ENCODE measurements around the gene FER1L5. TPM values are rescaled to one million over a fixed set of nuclear protein-coding genes. Genes with fewer than 3 reads are reported as not detected.
A peak's percentile ranks its signal among the peaks of the same experiment; 100 is the strongest.

The FER1L5 gene
- total and polyA plus RNA-seq, 9 of the 15 experiments (the other 6 are each of a cell fraction or from before 2014, with no cell fraction given) = 0.01 TPM; not detected in 6

DNA sequence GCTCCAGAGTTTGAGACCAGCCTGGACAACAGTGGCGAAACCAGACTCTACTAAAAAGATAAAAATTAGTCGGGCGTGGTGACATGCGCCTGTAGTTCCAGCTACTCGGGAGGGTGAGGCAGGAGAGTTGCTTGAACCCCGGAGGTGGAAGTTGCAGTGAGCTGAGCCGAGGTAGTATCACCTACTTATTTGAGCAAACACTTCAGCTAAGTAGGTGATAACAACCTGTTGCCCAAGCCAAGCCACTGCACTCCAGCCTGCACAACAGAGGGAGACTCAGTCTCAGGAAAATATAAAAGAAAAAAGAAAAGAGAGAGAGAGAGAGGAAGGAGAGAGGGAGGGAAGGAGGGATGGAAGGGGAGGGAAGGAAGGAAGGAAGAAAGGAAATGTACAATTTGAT, 21.3 kb downstream of the FER1L5 start:
- no peak overlapping the region for H2AFZ ChIP-seq (ENCODE audit: low read depth, low read length)
- no peak for TF ChIP-seq PURB (CRISPR knock-in tag; IDR thresholded peaks at IDR 0.05; ENCODE audit: low read depth)
- TF ChIP-seq CBFA2T2 (conservative IDR thresholded peaks at IDR 0.05) = no peak
- no peak for TF ChIP-seq TEAD2 (tag; IDR thresholded peaks at IDR 0.05)
- no peak for TF ChIP-seq ZZZ3 (IDR thresholded peaks at IDR 0.05)
- TF ChIP-seq PML (IDR thresholded peaks at IDR 0.05; ENCODE audit: low read length) = no peak
- no peak for TF ChIP-seq EGR1 (conservative IDR thresholded peaks at IDR 0.05)
- ChIA-PET CTCF (ENCODE audit: low intra/inter-chr PET ratio) (no interaction called here), POLR2A (interaction anchor here (0.6 to 1.9 kb wide), 2 partner anchors 8 to 120 kb away, joined by 3 to 8 read pairs; no protein-coding TSS in a partner anchor)
- no TSS peak for BruUV-seq (replicated peaks)
- intact Hi-C loops (cut with micrococcal nuclease) = no loop called here
- H3K36me3 ChIP-seq (ENCODE audit: control insufficient read depth, insufficient read depth, low read length) = no peaks in the 10 kb centered on the region
- no peaks in the 10 kb centered on the region for H4K20me1 ChIP-seq (replicated peaks; ENCODE audit: control insufficient read depth, insufficient read depth, low read length)
- no peaks in the 10 kb centered on the region for H3K9me1 ChIP-seq (ENCODE audit: control insufficient read depth, insufficient read depth, low read length)
- DNase-seq (ENCODE audit: extremely low read depth in 1 of 4, low spot score in 3 of 4) (no peak), ATAC-seq (no peak), FAIRE-seq (no peak)
- peaks cover 7 to 23% of the 10 kb centered on the region in 2 experiments for H3K27me3 ChIP-seq (ENCODE audit: control insufficient read depth in 2 of 2, insufficient read depth in 2 of 2, low read length in 2 of 2)
- H3K9ac ChIP-seq (ENCODE audit: insufficient read depth in 1 of 2, low read depth in 2 of 2, low read length in 2 of 2) = no peak overlapping the region
- in situ Hi-C loops (cut with MboI) = no loop called here
- H3K4me2 ChIP-seq (ENCODE audit: insufficient read depth, low read length) = no peak overlapping the region
- H3K27ac ChIP-seq (ENCODE audit: extremely low read depth, low read depth, low read length) = no peak overlapping the region
- H3K79me2 ChIP-seq (ENCODE audit: control insufficient read depth, insufficient read depth, low read length) = no peaks in the 10 kb centered on the region
- peaks cover 4% of the 10 kb centered on the region; the same call in 1 of the 2 replicates for H3K9me3 ChIP-seq (replicated peaks; ENCODE audit: control insufficient read depth, insufficient read depth, low read depth, low read length)
- WGBS (ENCODE audit: insufficient coverage, low coverage, missing lambda C conversion rate) = 7% methylated on average over 7 of the region's 7 CpGs
- no peak overlapping the region for H3K4me3 ChIP-seq
- H3K4me1 ChIP-seq (replicated peaks in 1 of 2; ENCODE audit: control insufficient read depth in 2 of 2, insufficient read depth in 2 of 2, low read length in 2 of 2) = no peaks in the 10 kb centered on the region; a peak in 1 of 5 replicates

- H3K27me3 ChIP-seq (ENCODE audit: control insufficient read depth in 2 of 2, insufficient read depth in 2 of 2, low read length in 2 of 2) = peaks cover 10 to 29% of the 10 kb centered on the region in 2 experiments
- intact Hi-C loops (cut with micrococcal nuclease) (no loop called here), in situ Hi-C loops (cut with MboI) (no loop called here)
- no peak overlapping the region for H2AFZ ChIP-seq (ENCODE audit: low read depth, low read length)
- no peak overlapping the region for H3K4me3 ChIP-seq
- H3K79me2 ChIP-seq (ENCODE audit: control insufficient read depth, insufficient read depth, low read length) = no peaks in the 10 kb centered on the region
- H3K36me3 ChIP-seq (ENCODE audit: control insufficient read depth, insufficient read depth, low read length) = no peaks in the 10 kb centered on the region
- no peak for FAIRE-seq
- POLR2A ChIA-PET = interaction anchor here (0.6 to 1.9 kb wide), 3 partner anchors 9 to 33 kb away, joined by 3 to 8 read pairs (median 3); no protein-coding TSS in a partner anchor
- BruUV-seq (replicated peaks) = no TSS peak
- H3K4me1 ChIP-seq (replicated peaks in 1 of 2; ENCODE audit: control insufficient read depth in 2 of 2, insufficient read depth in 2 of 2, low read length in 2 of 2) = no peaks in the 10 kb centered on the region; a peak in 1 of 5 replicates
- DNase-seq (ENCODE audit: extremely low read depth in 1 of 4, low spot score in 3 of 4) = no peak
- ATAC-seq = no peak
- 13% methylated on average over 3 of the region's 3 CpGs for WGBS (ENCODE audit: insufficient coverage, low coverage, missing lambda C conversion rate)
- peaks cover 4% of the 10 kb centered on the region; the same call in 1 of the 2 replicates for H3K9me3 ChIP-seq (replicated peaks; ENCODE audit: control insufficient read depth, insufficient read depth, low read depth, low read length)
- H3K4me2 ChIP-seq (ENCODE audit: insufficient read depth, low read length) = no peak overlapping the region
- no peaks in the 10 kb centered on the region for H4K20me1 ChIP-seq (replicated peaks; ENCODE audit: control insufficient read depth, insufficient read depth, low read length)
- H3K9ac ChIP-seq (ENCODE audit: insufficient read depth in 1 of 2, low read depth in 2 of 2, low read length in 2 of 2) = no peak overlapping the region
- CTCF ChIA-PET (ENCODE audit: low intra/inter-chr PET ratio) = no interaction called here
- no peak overlapping the region for H3K27ac ChIP-seq (ENCODE audit: extremely low read depth, low read depth, low read length)
- H3K9me1 ChIP-seq (ENCODE audit: control insufficient read depth, insufficient read depth, low read length) = no peaks in the 10 kb centered on the region
- peak; percentile 86 for TF ChIP-seq RBM25 (IDR thresholded peaks at IDR 0.05; ENCODE audit: low read depth, low read length, severe bottlenecking)
- TF ChIP-seq ZNF146 (CRISPR knock-in tag; IDR thresholded peaks at IDR 0.05; ENCODE audit: unreplicated experiment) = peak; percentile 96
- TF ChIP-seq STAG1 (CRISPR knock-in tag; IDR thresholded peaks at IDR 0.05; ENCODE audit: borderline replicate concordance) = no peak
- 0 out of 3 replicates have a peak, but pooled peaks of 1 of the 2 experiments have one; percentile 39 for TF ChIP-seq CBX3 (IDR thresholded peaks at IDR 0.05; ENCODE audit: borderline replicate concordance in 1 of 2, low read length in 2 of 2)
- peak; percentile 64; the same call in 1 of the 2 replicates for TF ChIP-seq ADNP (tag; IDR thresholded peaks at IDR 0.05)
- TF ChIP-seq KDM1A (IDR thresholded peaks at IDR 0.05) = peak; percentile 19 to 44; a peak in 2 of 4 replicates
- TF ChIP-seq SMAD4 (CRISPR knock-in tag; conservative IDR thresholded peaks at IDR 0.05) = no peak
- TF ChIP-seq SMARCA5 (IDR thresholded peaks at IDR 0.05) = peak; percentile 33; the same call in 1 of the 2 replicates
- peak; percentile 68 for TF ChIP-seq BCOR (IDR thresholded peaks at IDR 0.05)
- no peak for TF ChIP-seq EWSR1 (IDR thresholded peaks at IDR 0.05; ENCODE audit: borderline replicate concordance, low read depth, partially characterized antibody)
- TF ChIP-seq CEBPG (CRISPR knock-in tag; IDR thresholded peaks at IDR 0.05) = no peak
- TF ChIP-seq CEBPG (tag; conservative IDR thresholded peaks at IDR 0.05 in 1 of 2, IDR thresholded peaks at IDR 0.05 in 1 of 2) = peak; percentile 28 to 34; a peak in 2 of 4 replicates
Measured at GRCh38 chr2:96664366-96664925, 21.9 kb downstream of the FER1L5 start.
